Medulla oblongata (tissue), 1 donor: ENCODE measurements around the gene MYMX.
"Not testable (repeated sequence)": the region's sequence is repeated elsewhere in the genome, so short reads cannot be mapped to it uniquely, and the experiment has no call there.

ENCODE experiments used
- DNase-seq: peaks from one replicate; pipeline ENCODE4 v3.0.0-alpha.2; 2015; ENCODE audit errors: extremely low spot score

MYMX gene

GRCh38 chr6:44216677-44217331 is at the start of gene MYMX:
Gene MYMX, plus strand, starts transcription at chr6:44216926. Its CDS starts 546 bp downstream, at chr6:44217472.
- DNase-seq = no peak

DNA sequence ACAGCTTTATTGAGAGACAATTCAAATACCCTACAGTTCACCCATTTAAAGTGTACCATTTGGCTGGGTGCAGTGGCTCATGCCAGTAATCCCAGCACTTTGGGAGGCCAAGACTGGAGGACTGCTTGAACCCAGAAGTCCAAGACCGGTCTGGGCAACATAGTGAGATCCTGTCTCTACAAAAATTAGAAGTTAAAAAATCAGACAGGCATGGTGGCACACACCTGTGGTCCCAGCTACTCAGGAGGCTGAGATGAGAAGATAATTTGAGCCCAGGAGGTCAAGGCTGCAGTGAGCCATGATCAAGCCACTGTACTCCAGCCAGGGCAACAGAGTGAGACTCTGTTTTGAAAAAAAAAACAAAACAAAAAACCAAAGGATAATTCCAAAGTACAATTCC is 49.2 kb upstream of the MYMX start:
- DNase-seq = no peak

DNA sequence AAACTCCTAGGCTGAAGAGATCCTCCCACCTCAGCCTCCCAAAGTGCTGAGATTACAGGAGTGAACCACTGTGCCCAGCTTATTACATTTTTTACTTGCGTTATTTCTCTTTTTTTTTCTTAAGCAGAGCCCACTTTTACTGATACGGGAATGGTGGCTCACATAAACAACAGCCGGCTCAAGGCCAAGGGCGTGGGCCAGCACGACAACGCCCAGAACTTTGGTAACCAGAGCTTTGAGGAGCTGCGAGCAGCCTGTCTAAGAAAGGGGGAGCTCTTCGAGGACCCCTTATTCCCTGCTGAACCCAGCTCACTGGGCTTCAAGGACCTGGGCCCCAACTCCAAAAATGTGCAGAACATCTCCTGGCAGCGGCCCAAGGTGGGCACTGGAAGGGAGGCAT is 47.6 kb upstream of the MYMX start:
- DNase-seq = no peak

DNA sequence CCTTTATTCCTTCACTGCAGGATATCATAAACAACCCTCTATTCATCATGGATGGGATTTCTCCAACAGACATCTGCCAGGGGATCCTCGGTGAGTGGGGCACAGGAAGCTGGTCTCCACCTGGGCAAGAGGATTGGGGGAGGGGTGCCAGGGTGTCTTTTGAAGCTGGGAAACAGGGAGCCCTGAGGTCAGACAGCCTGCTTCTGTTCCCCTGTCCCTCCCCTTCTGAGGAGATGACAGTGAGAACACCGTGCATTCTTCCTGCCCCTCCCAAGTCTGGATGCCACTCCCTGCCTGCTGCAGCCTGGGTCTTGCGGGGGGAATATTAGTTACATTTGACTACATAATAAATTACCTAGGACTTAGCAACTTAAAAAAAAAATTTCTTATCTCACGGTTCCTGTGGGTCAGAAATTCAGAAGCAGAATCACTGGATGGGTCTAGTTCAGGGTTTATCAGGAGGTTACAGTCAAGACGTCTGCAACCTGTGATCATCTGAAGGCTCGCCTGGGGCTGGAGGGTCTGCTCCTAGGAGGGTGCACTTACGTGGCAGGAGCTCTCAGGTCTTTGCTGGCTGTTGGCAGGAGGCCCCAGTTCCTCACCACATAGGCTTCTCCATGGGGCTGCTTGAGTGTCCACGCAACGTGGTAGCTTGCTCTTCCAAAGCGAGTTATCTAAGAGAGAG is 46.7 kb upstream of the MYMX start:
- no peak for DNase-seq

GRCh38 chr6:44171899-44172546 is 44.7 kb upstream of the MYMX start:
- DNase-seq = no peak

DNA sequence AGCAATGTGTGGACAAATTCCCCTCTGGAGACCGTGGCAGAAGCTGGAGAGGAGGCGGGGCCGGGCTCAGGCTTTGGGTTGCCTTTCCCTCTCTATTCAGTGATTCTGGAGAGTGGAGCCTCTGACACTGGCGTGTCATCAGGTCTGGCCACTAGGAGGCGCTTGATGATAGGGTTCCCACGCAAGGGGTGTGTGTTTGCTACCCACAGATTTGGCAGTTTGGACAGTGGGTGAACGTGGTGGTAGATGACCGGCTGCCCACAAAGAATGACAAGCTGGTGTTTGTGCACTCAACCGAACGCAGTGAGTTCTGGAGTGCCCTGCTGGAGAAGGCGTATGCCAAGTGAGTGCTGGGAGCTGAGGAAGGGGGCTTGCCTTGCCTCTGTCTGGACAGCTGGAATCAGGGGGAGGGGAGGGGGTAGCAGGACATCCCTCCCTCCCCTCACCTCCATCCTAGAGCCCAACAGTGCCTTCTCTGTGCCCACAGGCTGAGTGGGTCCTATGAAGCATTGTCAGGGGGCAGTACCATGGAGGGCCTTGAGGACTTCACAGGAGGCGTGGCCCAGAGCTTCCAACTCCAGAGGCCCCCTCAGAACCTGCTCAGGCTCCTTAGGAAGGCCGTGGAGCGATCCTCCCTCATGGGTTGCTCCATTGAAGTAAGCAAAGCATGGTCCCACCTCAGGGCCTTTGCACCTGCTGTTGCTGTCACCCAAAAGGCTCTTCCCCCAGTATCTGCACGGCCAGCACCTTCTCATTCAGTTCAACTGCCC is 43.8 kb upstream of the MYMX start:
- DNase-seq = peak; percentile 87

DNA sequence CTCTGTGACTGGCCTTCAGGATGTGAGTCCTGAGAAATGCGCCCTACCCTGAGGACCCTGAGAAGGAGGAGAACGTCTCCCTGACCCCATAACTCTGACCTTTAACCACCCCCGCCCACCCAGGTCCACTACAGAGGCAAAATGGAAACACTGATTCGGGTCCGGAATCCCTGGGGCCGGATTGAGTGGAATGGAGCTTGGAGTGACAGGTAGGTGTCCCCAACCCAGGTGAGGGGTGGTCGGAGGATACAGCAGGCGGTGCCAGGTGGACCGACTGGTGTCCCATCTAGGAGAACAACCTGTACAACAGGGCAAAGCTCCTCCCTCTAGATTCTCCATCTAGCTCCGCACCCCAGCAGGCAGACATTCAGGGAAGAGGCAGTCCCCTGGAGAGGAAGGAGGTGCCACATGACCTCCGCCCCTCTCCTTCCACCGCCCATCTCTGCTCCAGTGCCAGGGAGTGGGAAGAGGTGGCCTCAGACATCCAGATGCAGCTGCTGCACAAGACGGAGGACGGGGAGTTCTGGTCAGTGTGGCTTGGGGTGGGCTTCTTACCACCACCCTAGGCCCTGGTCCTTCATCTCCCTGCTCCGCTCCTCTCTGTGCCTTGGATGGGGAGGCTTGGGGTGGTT is 40.5 kb upstream of the MYMX start:
- DNase-seq = no peak

- DNase-seq = no peak
Observed at GRCh38 chr6:44176762-44177509, 39.8 kb upstream of the MYMX start.

- DNase-seq = no peak
Observed at GRCh38 chr6:44177691-44178423, 38.9 kb upstream of the MYMX start.

GRCh38 chr6:44178424-44179071 is 38.2 kb upstream of the MYMX start:
- no peak for DNase-seq

GRCh38 chr6:44179072-44179536 is 37.6 kb upstream of the MYMX start:
- DNase-seq = no peak

- DNase-seq = no peak
Observed at GRCh38 chr6:44179648-44180047, 37.1 kb upstream of the MYMX start.

DNA sequence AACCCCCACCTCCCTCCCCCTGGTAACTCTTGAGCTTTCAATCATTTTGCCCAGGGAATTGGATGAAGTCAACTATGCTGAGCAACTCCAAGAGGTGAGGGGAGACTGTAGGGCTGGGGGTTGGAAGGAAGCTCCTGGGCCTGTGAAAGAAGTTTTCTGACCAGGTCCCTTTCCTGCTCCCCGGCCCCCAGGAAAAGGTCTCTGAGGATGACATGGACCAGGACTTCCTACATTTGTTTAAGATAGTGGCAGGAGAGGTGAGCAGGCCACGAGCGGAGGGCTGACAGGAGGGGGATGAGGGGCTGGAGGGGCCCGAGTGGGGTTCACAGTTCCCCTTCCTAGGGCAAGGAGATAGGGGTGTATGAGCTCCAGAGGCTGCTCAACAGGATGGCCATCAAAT is 36.3 kb upstream of the MYMX start:
- no peak for DNase-seq

GRCh38 chr6:44180886-44181285 is 35.8 kb upstream of the MYMX start:
- DNase-seq = no peak

GRCh38 chr6:44181784-44182183 is 34.9 kb upstream of the MYMX start:
- DNase-seq = not testable (repeated sequence)

DNA sequence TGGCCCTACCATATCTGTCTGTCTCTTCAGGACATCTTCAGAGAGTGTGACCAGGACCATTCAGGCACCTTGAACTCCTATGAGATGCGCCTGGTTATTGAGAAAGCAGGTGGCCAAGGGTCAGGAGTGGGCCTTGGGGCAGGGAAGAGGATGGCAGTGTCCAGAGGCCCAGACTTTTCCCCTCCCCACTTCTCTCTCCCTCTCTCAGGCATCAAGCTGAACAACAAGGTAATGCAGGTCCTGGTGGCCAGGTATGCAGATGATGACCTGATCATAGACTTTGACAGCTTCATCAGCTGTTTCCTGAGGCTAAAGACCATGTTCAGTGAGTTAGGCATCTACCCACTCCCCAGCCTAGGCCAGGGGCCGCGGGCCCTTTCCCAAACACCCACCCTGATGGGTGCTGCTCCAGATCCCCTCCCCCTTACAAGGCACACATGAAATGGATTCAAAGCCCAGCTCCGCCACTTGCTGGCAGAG is 33.8 kb upstream of the MYMX start:
- DNase-seq = no peak

DNA sequence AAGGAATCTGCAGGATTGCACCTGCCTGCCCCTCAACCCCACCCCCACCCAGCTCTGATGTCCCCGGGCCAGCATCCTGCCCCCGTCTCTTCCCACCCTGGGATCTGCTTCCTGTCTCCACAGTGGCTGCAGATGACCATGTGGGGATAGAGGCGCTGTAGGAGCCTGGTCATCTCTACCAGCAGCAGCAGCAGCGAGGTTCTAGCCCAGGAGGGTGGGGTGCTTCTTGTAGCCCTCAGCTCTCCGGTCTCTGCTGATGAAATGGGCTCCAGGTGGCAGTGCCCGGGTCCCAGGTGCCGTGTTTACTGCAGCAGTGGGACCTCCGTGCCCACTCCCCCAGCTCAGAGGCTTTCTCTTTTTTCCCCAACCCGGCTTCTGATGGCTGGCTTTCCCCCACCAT is 32.9 kb upstream of the MYMX start:
- DNase-seq = no peak

GRCh38 chr6:44185356-44185755 is 31.4 kb upstream of the MYMX start:
- DNase-seq = not testable (repeated sequence)

GRCh38 chr6:44185953-44186634 is 30.6 kb upstream of the MYMX start:
- DNase-seq = no peak
